Lower leg skin (tissue), 4 donors: ENCODE results near the gene TTI1. TPM values are rescaled to one million over a fixed set of nuclear protein-coding genes. Genes with fewer than 3 reads are reported as not detected.

Experiments
- DNase-seq, 2 donors: peaks; one replicate each; pipeline ENCODE4 v3.0.0-alpha.2; 2019; ENCODE audit warnings: low spot score in 2 of 2
- H3K4me3 ChIP-seq: fragments of 200-600 bp; sonication (generic); 2 replicates; pipeline ENCODE4 v1.5.1; 2017; ENCODE audit warnings: mild to moderate bottlenecking, low read depth; ENCODE audit not compliant: poor library complexity, severe bottlenecking
- CTCF ChIP-seq, 3 donors: fragments of 450-650 bp; IDR thresholded peaks; one replicate each; pipeline ENCODE4 v1.5.1; 2016; ENCODE audit warnings: antibody characterized with exemption in 3 of 3, mild to moderate bottlenecking in 3 of 3, moderate library complexity in 2 of 3
- POLR2A ChIP-seq, 2 donors: fragments of 450-650 bp; IDR thresholded peaks; one replicate each; pipeline ENCODE4 v1.6.1; 2016 to 2017; ENCODE audit warnings: antibody characterized with exemption in 2 of 2, mild to moderate bottlenecking in 1 of 2, moderate library complexity in 1 of 2
- WGBS, 2 donors: methylation state at CpG; one replicate each; pipeline ENCODE4 v1.1.5; 2018; 5-methylcytosine and 5-hydroxymethylcytosine counted together
- intact Hi-C: fragments of 100-400 bp; cut with DNase I; formaldehyde crosslinking; loops from one replicate; pipeline ENCODE4 v1.15.0; 2023; ENCODE audit warnings: low total_unique reads
- total RNA-seq, 4 donors: library from RNA; depleted of rRNA; stranded (reverse); fragments of >200 nt; gene quantifications; one replicate each; pipeline ENCODE4 v1.1.0, GENCODE V29; 2016

TTI1 gene
- total RNA-seq, 4 donors from 2014 or later, result 11.3 to 15.1 (median 13.4) TPM

GRCh38 chr20:37979021-37979985 is 54.0 kb downstream of the TTI1 start:
- no peak overlapping the region for H3K4me3 ChIP-seq
- TF ChIP-seq CTCF (IDR thresholded peaks at IDR 0.05) (no peak), POLR2A (IDR thresholded peaks at IDR 0.05) (no peak)
- no peak for DNase-seq
- intact Hi-C loops, result no loop called here
- 85 to 88% methylated on average over 16 of the region's 16 CpGs for WGBS, 2 donors

GRCh38 chr20:37977786-37978185 is 55.5 kb downstream of the TTI1 start:
- intact Hi-C loops, result no loop called here
- TF ChIP-seq POLR2A (IDR thresholded peaks at IDR 0.05) (no peak), CTCF (IDR thresholded peaks at IDR 0.05) (no peak)
- DNase-seq, result peak in 1 of 2 donors; percentile 49
- WGBS, 2 donors, result 81 to 85% methylated on average over 6 of the region's 6 CpGs
- H3K4me3 ChIP-seq, result no peak overlapping the region

DNA sequence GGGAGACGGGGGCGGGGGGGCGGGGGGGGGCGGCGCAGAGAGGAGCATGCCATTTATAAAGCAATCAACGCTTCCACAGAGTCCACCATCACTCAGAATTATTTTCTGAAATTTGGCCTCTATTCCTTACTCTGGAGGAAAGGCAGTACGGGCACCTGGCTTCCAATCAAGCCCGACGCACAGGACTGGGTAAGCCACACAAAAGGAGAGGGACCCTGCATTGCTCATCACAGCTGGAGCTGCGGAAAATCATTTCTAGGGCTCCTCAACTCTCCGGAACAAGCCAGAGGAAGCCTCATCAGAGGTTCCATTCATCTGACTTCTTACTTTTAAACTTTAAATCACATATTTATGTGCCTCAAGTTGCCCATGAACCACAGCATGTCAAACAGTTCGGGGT is 55.9 kb downstream of the TTI1 start:
- intact Hi-C loops, result no loop called here
- 45 to 48% methylated on average over 10 to 12 of the region's 12 CpGs for WGBS, 2 donors
- TF ChIP-seq POLR2A (IDR thresholded peaks at IDR 0.05) (no peak), CTCF (IDR thresholded peaks at IDR 0.05) (no peak)
- no peak overlapping the region for H3K4me3 ChIP-seq
- DNase-seq, result peak in 1 of 2 donors; percentile 46

DNA sequence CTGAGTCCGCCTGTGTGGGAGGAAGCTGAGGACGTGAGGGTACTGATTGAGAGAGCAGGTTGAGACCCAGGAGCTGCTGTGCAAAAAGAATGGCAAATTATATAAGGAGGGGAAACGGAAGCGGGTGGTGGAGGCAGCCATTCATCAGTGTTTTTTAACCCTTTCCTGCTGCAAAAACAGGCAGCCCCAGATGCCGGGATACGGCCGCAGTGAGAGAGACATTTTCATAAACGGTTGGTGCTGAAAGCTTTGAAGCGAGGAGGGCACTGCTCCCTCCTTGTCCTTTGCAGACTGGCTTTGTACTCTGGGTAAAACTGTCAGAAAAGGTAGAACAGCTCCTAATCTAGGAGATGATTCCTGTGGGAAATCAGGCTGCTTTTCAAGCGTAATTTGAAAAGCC is 56.4 kb downstream of the TTI1 start:
- no peak overlapping the region for H3K4me3 ChIP-seq
- DNase-seq, result peak in 1 of 2 donors; percentile 36
- 70 to 76% methylated on average over 10 of the region's 10 CpGs for WGBS, 2 donors
- intact Hi-C loops, result no loop called here
- TF ChIP-seq CTCF (IDR thresholded peaks at IDR 0.05) (no peak), POLR2A (IDR thresholded peaks at IDR 0.05) (no peak)

DNA sequence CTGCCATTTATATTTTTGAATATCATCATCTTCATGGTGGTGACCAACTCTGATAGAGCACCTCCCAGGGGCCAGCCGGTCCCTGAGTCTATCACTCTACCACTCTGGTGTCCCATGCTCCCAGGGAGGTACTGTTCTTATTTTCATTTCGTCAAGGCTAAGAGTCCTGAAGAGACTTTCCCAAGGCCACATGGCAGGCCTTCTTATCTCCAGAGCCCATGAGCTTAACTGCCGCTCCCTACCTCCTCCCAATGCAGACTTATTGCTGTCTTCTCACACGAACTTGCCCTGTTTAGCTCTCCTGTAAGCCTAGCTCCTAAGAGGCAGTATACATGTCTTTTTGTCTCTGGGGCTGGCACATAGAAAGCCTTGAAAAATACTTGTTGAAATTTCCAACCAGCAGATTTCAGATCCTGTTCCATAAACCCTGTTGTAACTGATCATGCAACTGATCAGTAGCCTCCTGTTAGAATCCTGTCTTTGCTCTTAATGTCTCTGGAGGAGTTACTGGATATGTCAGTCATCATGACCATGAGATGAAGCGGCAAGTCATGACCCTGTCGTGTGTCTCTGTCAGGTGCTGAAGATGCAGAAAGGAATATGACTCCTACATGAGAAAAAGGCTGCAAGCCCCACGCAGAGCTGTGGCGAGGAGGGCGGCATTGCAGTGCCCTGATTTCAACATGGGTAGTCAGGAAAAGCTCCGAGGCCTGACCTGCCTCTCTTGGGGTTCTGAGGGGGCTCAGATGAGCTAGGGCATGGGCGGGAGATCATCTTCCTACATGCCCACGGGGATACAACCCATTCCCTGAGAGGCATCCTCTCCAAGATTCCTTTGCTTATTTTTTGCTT is 60.0 kb downstream of the TTI1 start:
- no peak overlapping the region for H3K4me3 ChIP-seq
- DNase-seq, result peak in 1 of 2 donors; percentile 34
- 89 to 92% methylated on average over 12 of the region's 12 CpGs for WGBS, 2 donors
- no peak for TF ChIP-seq CTCF (IDR thresholded peaks at IDR 0.05)
- no peak for TF ChIP-seq POLR2A (IDR thresholded peaks at IDR 0.05)
- intact Hi-C loops, result no loop called here
